GM12878 (cell line): ENCODE results near the gene CCDC63. TPM values are rescaled to one million over a fixed set of nuclear protein-coding genes. Genes with fewer than 3 reads are reported as not detected.

Experiments
- ATAC-seq: fragments of 200-7000 bp; cut with Tn5 transposase; 3 replicates; pipeline ENCODE4 v1.9.1; 2020; ENCODE audit warnings: mild to moderate bottlenecking, moderate library complexity
- BruUV-seq: library from RNA; stranded (reverse); fragments of 400-500 nt; replicated peaks from 2 replicates; lab custom pipeline; 2021; lab: Mats Ljungman, UMichigan
- CTCF ChIA-PET: fragments of 300-600 bp; sonication (Branson Sonifier 250); formaldehyde crosslinking; extraction: SDS; loops from one replicate; lab custom pipeline; 2021; ENCODE audit warnings: inconsistent platforms; lab: Yijun Ruan, JAX
- POLR2A ChIA-PET: fragments of 350-600 bp; formaldehyde crosslinking; extraction: SDS; loops from one replicate; lab custom pipeline; 2021; ENCODE audit warnings: inconsistent platforms; lab: Charles Lee
- RAD21 ChIA-PET: fragments of 300-600 bp; sonication (Branson Sonifier 250); formaldehyde crosslinking; loops from one replicate; lab custom pipeline; 2023; ENCODE audit warnings: antibody characterized with exemption; ENCODE audit not compliant: unreplicated experiment; lab: Charles Lee
- SMC1A ChIA-PET: fragments of 300-600 bp; sonication (Branson Sonifier 250); formaldehyde crosslinking; loops from one replicate; lab custom pipeline; 2023; ENCODE audit not compliant: unreplicated experiment, uncharacterized antibody; lab: Charles Lee
- DNase-seq: peaks from one replicate; pipeline ENCODE4 v3.0.0-alpha.2; 2011; ENCODE audit warnings: low read depth, low spot score
- FAIRE-seq: peaks from 3 replicates; lab custom pipeline; 2011; peaks lifted over from hg19 to GRCh38; lab: Jason Lieb, UNC
- H2AFZ ChIP-seq: 2 replicates; pipeline ENCODE4 v1.6.0; 2011; ENCODE audit warnings: low read depth, low read length, control low read depth; ENCODE audit not compliant: control insufficient read depth
- H3K27ac ChIP-seq: 2 replicates; pipeline ENCODE4 v1.5.1; 2011; ENCODE audit warnings: control low read depth; ENCODE audit not compliant: control insufficient read depth, insufficient read depth
- H3K27me3 ChIP-seq, 2 experiments: replicated peaks in 1 of 2; 2 replicates each; pipeline versions ENCODE4 v1.6.0 to v1.6.1; 2011; ENCODE audit warnings: low read length in 1 of 2; ENCODE audit not compliant: control insufficient read depth in 2 of 2, insufficient read depth in 2 of 2
- H3K36me3 ChIP-seq, 2 experiments: 2 replicates each; pipeline ENCODE4 v1.5.1; 2011; ENCODE audit warnings: low read length in 1 of 2; ENCODE audit not compliant: control insufficient read depth in 2 of 2, insufficient read depth in 2 of 2
- H3K4me1 ChIP-seq: 2 replicates; pipeline ENCODE4 v1.6.1; 2011; ENCODE audit warnings: mild to moderate bottlenecking, low read length, moderate library complexity, mixed read lengths; ENCODE audit not compliant: control insufficient read depth, insufficient read depth
- H3K4me2 ChIP-seq: 2 replicates; pipeline ENCODE4 v1.6.0; 2011; ENCODE audit warnings: control low read depth; ENCODE audit not compliant: control insufficient read depth, insufficient read depth
- H3K4me3 ChIP-seq: fragments of 200-600 bp; sonication (generic); 2 replicates; pipeline ENCODE4 v1.5.1; 2016
- H3K79me2 ChIP-seq: 2 replicates; pipeline ENCODE4 v1.6.0; 2011; ENCODE audit warnings: low read length; ENCODE audit not compliant: control insufficient read depth, insufficient read depth
- H3K9ac ChIP-seq: 2 replicates; pipeline ENCODE4 v1.8.0; 2011; ENCODE audit warnings: low read length, control low read depth, mixed read lengths; ENCODE audit not compliant: control insufficient read depth, insufficient read depth
- H3K9me3 ChIP-seq: replicated peaks from 3 replicates; pipeline ENCODE4 v1.5.1; 2011; ENCODE audit warnings: mild to moderate bottlenecking, low read length; ENCODE audit not compliant: control insufficient read depth, insufficient read depth
- H4K20me1 ChIP-seq: 2 replicates; pipeline ENCODE4 v1.6.0; 2011; ENCODE audit not compliant: control insufficient read depth, insufficient read depth
- HDGF ChIP-seq: fragments of 450-650 bp; IDR thresholded peaks from 2 replicates; pipeline ENCODE4 v1.6.1; 2016; ENCODE audit warnings: antibody characterized with exemption
- IKZF1 ChIP-seq: fragments of 450-650 bp; conservative IDR thresholded peaks from 2 replicates; pipeline ENCODE4 v1.6.1; 2017; ENCODE audit warnings: antibody characterized with exemption, mild to moderate bottlenecking
- NR2C1 ChIP-seq: fragments of 450-650 bp; IDR thresholded peaks from 2 replicates; pipeline ENCODE4 v1.6.1; 2017; ENCODE audit warnings: antibody characterized with exemption, mild to moderate bottlenecking, moderate library complexity
- RUNX3 ChIP-seq: IDR thresholded peaks from 2 replicates; pipeline ENCODE4 v1.6.1; 2012; ENCODE audit warnings: low read length, inconsistent platforms
- ZBTB11 ChIP-seq: fragments of 450-650 bp; formaldehyde crosslinking; IDR thresholded peaks from 2 replicates; pipeline ENCODE4 v1.5.0; 2022; ENCODE audit warnings: mild to moderate bottlenecking, missing genetic modification characterization
- whole genome bisulfite sequencing: methylation state at CpG from one replicate; pipeline ENCODE4 v1.1.6; 2016; ENCODE audit warnings: low lambda C conversion rate; ENCODE audit not compliant: insufficient replicate concordance, insufficient coverage; ENCODE audit errors: missing lambda C conversion rate; 5-methylcytosine and 5-hydroxymethylcytosine counted together
- in situ Hi-C: fragments of 300-500 bp; cut with MboI; formaldehyde crosslinking; loops from 9 replicates; pipeline ENCODE4 v1.14.3; 2018; ENCODE audit warnings: mixed read lengths
- intact Hi-C: fragments of 100-400 bp; cut with micrococcal nuclease; formaldehyde crosslinking; loops from one replicate; pipeline ENCODE4 v1.14.2; 2022; ENCODE audit not compliant: unreplicated experiment
- polyA plus RNA-seq, 11 experiments: library from polyadenylated mRNA; depleted of rRNA in 4 of 11; unstranded in 6 of 11; stranded (reverse) in 5 of 11; fragments of >200 nt; fragmentation: Nextera tagmentation in 4 of 11; fragmentation: Illumina TruSeq in 1 of 11; extraction: Ambion mirVana in 4 of 11; extraction: Trizol in 1 of 11; gene quantifications; 1 replicate in 1 of 11; 2 replicates in 10 of 11; pipeline versions ENCODE4 v1.2.1 to v1.2.3, GENCODE V29; 2011 to 2016; ENCODE audit warnings: inconsistent platforms in 2 of 11, missing spikeins in 2 of 11, low read depth in 1 of 11
- total RNA-seq, 4 experiments: library from RNA; depleted of rRNA in 3 of 4; stranded (reverse); fragments of >200 nt in 3 of 4; fragmentation: Illumina TruSeq in 1 of 4; extraction: Trizol in 1 of 4; gene quantifications; 2 replicates each; pipeline versions ENCODE4 v1.2.1 to v1.2.3, GENCODE V29; 2013 to 2021

CCDC63 gene
- total and polyA plus RNA-seq, 10 of the 15 experiments (the other 5 are each of a cell fraction or from before 2014, with no cell fraction given): not detected

- in situ Hi-C loops: no loop called here
- Histone ChIP-seq H3K4me3 (no peak overlapping the region), H3K4me2 (no peak overlapping the region), H3K27me3 (no peaks in the 10 kb centered on the region), H3K9ac (no peak overlapping the region), H3K79me2 (no peaks in the 10 kb centered on the region), H4K20me1 (no peaks in the 10 kb centered on the region), H3K36me3 (no peaks in the 10 kb centered on the region), H3K27ac (no peak overlapping the region), H2AFZ (no peak overlapping the region), H3K9me3 (no peaks in the 10 kb centered on the region), H3K4me1 (peaks cover 3% of the 10 kb centered on the region; the same call in 1 of the 2 replicates)
- TF ChIP-seq ZBTB11 (CRISPR knock-in tag): no peak
- BruUV-seq: no TSS peak
- DNase-seq (no peak), ATAC-seq (no peak), FAIRE-seq (no peak)
- ChIA-PET RAD21 (interaction anchor here (0.6 to 1.2 kb wide), 2 partner anchors 45 to 1130 kb away, joined by 3 to 6 read pairs; no protein-coding TSS in a partner anchor), SMC1A (interaction anchor here (1.0 kb wide), 1 partner anchor 44 kb away, joined by 3 read pairs; no protein-coding TSS in a partner anchor), POLR2A (no interaction called here), CTCF (interaction anchor here (1.1 to 1.6 kb wide), 4 partner anchors 10 to 361 kb away, joined by 3 to 6 read pairs (median 4); no protein-coding TSS in a partner anchor)
- intact Hi-C loops: no loop called here
- 16% methylated on average over 4 of the region's 4 CpGs for WGBS
These were observed 93.5 kb downstream of the CCDC63 start for GRCh38 chr12:110940296-110940695.

GRCh38 chr12:110940933-110941332 lies 94.1 kb downstream of the CCDC63 start:
- Histone ChIP-seq H3K27me3 (no peaks in the 10 kb centered on the region), H4K20me1 (no peaks in the 10 kb centered on the region), H2AFZ (no peak overlapping the region), H3K4me3 (no peak overlapping the region), H3K27ac (no peak overlapping the region), H3K9me3 (no peaks in the 10 kb centered on the region; the same call in 1 of the 3 replicates), H3K4me1 (peaks cover 3% of the 10 kb centered on the region; the same call in 1 of the 2 replicates), H3K4me2 (no peak overlapping the region), H3K79me2 (no peaks in the 10 kb centered on the region), H3K36me3 (no peaks in the 10 kb centered on the region), H3K9ac (no peak overlapping the region)
- POLR2A ChIA-PET: no interaction called here
- in situ Hi-C loops (no loop called here), intact Hi-C loops (no loop called here)
- BruUV-seq: no TSS peak
- TF ChIP-seq HDGF (no peak), NR2C1 (no peak), RUNX3 (no peak), IKZF1 (no peak)
- 37% methylated on average over 7 of the region's 7 CpGs for WGBS
- FAIRE-seq: no peak
- SMC1A ChIA-PET: interaction anchor here (1.0 kb wide), 1 partner anchor 45 kb away, joined by 3 read pairs; no protein-coding TSS in a partner anchor
- ATAC-seq: no peak
- RAD21 ChIA-PET: interaction anchor here (0.6 to 1.2 kb wide), 2 partner anchors 45 to 1130 kb away, joined by 3 to 6 read pairs; no protein-coding TSS in a partner anchor
- CTCF ChIA-PET: interaction anchor here (0.8 to 1.8 kb wide), 4 partner anchors 11 to 726 kb away, joined by 3 to 7 read pairs (median 6); no protein-coding TSS in a partner anchor
- no peak for DNase-seq
